Stimulated activated naive CD8-positive, alpha-beta T cell treated with anti-CD3 and anti-CD28 coated beads, Interleukin-15, amount 100 ng/mL, for 72 hours (primary cell): ENCODE data around the gene FAM168A.
A peak's percentile ranks its signal among the peaks of the same experiment; 100 is the strongest.

Experiments
- ATAC-seq: fragments of 150-1000 bp; cut with Tn5 transposase; 2 replicates; pipeline ENCODE4 v1.10.0; 2021; ENCODE audit warnings: mild to moderate bottlenecking, moderate library complexity
- DNase-seq, 2 donors: peaks; one replicate each; pipeline ENCODE4 v3.0.0; 2021 to 2022
- H3K27ac Mint-ChIP-seq, 2 donors: one replicate each; pipeline ENCODE4 v1.8.0; 2022; ENCODE audit warnings: mild to moderate bottlenecking in 2 of 2, mixed read lengths in 2 of 2, moderate library complexity in 2 of 2
- H3K27me3 Mint-ChIP-seq: one replicate; pipeline ENCODE4 v1.8.0; 2022; ENCODE audit warnings: mixed read lengths
- H3K4me1 Mint-ChIP-seq: one replicate; pipeline ENCODE4 v1.8.0; 2022; ENCODE audit warnings: mild to moderate bottlenecking, mixed read lengths
- H3K4me3 Mint-ChIP-seq, 2 donors: one replicate each; pipeline ENCODE4 v1.8.0; 2022; ENCODE audit warnings: mild to moderate bottlenecking in 2 of 2, mixed read lengths in 2 of 2, moderate library complexity in 1 of 2
- H3K9me3 Mint-ChIP-seq, 2 donors: one replicate each; pipeline ENCODE4 v1.8.0; 2022; ENCODE audit warnings: mixed read lengths in 2 of 2

The FAM168A gene

GRCh38 chr11:73406619-73407018 is 191.3 kb downstream of the FAM168A start:
- H3K4me1 Mint-ChIP-seq, result no peaks in the 10 kb centered on the region
- ATAC-seq, result no peak
- peak overlapping the region in 1 of 2 donors; percentile 3 for H3K27ac Mint-ChIP-seq
- no peak for DNase-seq
- H3K4me3 Mint-ChIP-seq, result no peak overlapping the region
- no peaks in the 10 kb centered on the region for H3K9me3 Mint-ChIP-seq
- no peaks in the 10 kb centered on the region for H3K27me3 Mint-ChIP-seq

DNA sequence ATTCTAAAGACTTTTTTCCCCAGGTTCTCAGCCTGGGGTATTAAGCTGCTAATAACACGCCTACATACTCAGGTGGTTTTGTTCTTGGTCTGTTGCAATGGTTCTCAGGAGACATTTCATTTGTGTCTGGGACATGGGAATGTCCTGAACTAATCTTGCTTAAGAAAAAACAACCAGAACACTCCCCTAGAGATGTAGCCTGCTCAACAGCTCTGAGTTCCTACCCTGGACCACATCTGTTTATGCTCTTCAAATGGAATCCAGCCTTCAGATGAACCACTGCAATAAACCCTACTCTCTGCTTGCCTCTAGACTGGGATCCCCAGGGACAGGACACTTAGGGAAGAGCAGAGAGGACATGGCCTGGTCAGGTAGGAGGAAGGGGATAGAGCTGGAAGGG is 191.8 kb downstream of the FAM168A start:
- no peaks in the 10 kb centered on the region for H3K27me3 Mint-ChIP-seq

GRCh38 chr11:73405146-73405510 is 192.8 kb downstream of the FAM168A start:
- Mint-ChIP-seq H3K27me3 (no peaks in the 10 kb centered on the region), H3K9me3 (no peaks in the 10 kb centered on the region), H3K4me3 (no peak overlapping the region), H3K27ac (peak overlapping the region in 1 of 2 donors; percentile 8), H3K4me1 (no peaks in the 10 kb centered on the region)
- ATAC-seq (no peak), DNase-seq (no peak)

More for the DNA sequence above, 191.8 kb downstream of the FAM168A start:
- no peak for DNase-seq
- no peaks in the 10 kb centered on the region for H3K4me1 Mint-ChIP-seq
- no peak overlapping the region for H3K4me3 Mint-ChIP-seq
- no peaks in the 10 kb centered on the region for H3K9me3 Mint-ChIP-seq
- no peak for ATAC-seq
- peak overlapping the region; percentile 20 to 82 for H3K27ac Mint-ChIP-seq

- DNase-seq (no peak), ATAC-seq (no peak)
- H3K9me3 Mint-ChIP-seq, result no peaks in the 10 kb centered on the region
- no peaks in the 10 kb centered on the region for H3K27me3 Mint-ChIP-seq
- H3K4me1 Mint-ChIP-seq, result peaks cover under 1% of the 10 kb centered on the region
- H3K4me3 Mint-ChIP-seq, result no peak overlapping the region
- H3K27ac Mint-ChIP-seq, result peak overlapping the region in 1 of 2 donors; percentile 8
Observed at GRCh38 chr11:73404506-73405145, 193.3 kb downstream of the FAM168A start.

DNA sequence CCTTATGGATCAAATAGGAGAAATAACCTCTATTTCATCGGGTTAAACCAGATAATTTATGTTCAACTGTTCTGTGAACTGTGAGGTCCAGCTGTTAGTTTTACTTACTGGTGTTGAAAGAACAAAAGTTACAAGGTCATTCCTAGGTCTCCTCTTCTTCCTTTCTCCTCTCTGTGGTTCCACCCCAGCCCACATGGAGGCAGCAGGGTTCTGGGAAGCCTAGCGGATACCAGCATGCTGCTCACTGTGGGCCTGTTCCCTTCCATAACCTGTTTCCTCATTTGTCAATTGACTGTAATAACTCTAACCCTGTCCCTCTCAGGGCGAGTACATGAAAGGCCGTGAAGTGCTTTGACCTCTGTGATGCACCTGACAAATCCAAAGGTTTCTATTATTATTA is 193.9 kb downstream of the FAM168A start:
- no peaks in the 10 kb centered on the region for H3K9me3 Mint-ChIP-seq
- no peak for DNase-seq
- ATAC-seq, result no peak
- H3K27me3 Mint-ChIP-seq, result no peaks in the 10 kb centered on the region
- H3K4me1 Mint-ChIP-seq, result peaks cover 6% of the 10 kb centered on the region
- H3K4me3 Mint-ChIP-seq, result no peak overlapping the region
- peak overlapping the region in 1 of 2 donors; percentile 4 for H3K27ac Mint-ChIP-seq

- H3K9me3 Mint-ChIP-seq, result no peaks in the 10 kb centered on the region
- no peak for DNase-seq
- peak overlapping the region in 1 of 2 donors; percentile 61 for H3K27ac Mint-ChIP-seq
- H3K4me1 Mint-ChIP-seq, result peaks cover 7% of the 10 kb centered on the region
- H3K4me3 Mint-ChIP-seq, result no peak overlapping the region
- no peaks in the 10 kb centered on the region for H3K27me3 Mint-ChIP-seq
- ATAC-seq, result no peak
Observed at GRCh38 chr11:73403541-73403940, 194.4 kb downstream of the FAM168A start.

DNA sequence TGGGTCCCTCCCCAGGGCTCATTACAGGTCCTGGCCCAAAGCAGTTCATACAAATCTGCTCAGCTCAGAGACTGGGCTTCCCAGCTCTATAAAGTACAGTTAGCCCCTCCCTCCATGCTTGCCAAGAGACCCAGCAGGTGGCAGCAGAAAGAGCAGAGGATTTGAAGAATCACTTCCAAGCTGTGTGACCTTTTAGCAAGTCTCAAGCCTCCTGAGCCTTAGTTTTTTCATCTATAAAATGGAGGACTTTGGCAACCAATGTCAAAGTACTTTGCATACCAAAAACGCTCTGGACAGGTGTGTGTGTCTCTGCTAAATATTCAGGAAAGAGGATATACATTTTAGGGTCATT is 195.1 kb downstream of the FAM168A start:
- H3K27me3 Mint-ChIP-seq, result no peaks in the 10 kb centered on the region
- ATAC-seq, result peak; percentile 48
- H3K9me3 Mint-ChIP-seq, result no peaks in the 10 kb centered on the region
- DNase-seq, result no peak
- H3K4me1 Mint-ChIP-seq, result peaks cover 7% of the 10 kb centered on the region
- H3K4me3 Mint-ChIP-seq, result no peak overlapping the region
- H3K27ac Mint-ChIP-seq, result peak overlapping the region in 1 of 2 donors; percentile 61

DNA sequence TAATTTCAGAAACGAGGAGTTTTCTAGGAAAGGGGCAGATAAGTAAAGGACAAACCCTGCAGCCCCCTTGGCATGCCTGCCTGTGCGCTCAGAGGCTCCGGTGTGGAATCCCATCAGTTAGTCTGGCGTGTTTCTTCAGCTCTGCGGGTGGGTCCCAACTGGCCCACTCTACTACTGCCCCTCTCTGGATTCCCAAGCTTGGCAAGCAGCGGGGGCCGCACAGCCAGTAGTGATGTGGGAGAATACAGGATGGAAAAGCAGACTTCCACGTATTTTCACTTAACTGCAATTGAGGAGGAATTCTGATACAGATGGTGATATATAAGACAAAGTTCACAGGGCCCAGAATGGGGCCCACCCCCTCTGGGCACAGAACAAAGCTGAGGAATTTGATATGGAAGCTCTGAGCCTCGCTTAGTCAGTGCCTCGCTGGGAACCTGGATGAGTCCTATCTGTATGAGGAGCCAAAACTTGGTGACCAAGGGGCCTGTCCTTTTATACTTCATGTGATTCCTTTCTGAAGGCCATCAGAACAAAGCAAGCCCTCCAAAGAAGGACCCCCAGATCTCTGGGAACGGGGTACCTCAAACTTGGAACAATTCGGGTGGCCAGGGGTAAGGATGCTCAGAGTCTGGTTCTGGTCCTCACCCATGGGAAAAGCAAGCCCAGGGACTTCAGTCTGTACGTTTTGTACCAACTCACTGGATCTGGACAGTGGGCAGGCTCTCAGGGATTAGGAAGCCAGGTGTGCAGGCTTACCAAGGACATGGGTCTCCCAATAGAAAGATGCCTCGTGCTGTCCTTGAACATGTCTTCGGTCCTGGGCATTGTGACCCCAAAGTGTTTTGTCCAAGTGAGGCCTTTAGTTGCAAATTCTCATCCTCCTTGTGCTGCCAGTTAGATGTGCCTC is 195.7 kb downstream of the FAM168A start:
- ATAC-seq (no peak), DNase-seq (no peak)
- Mint-ChIP-seq H3K9me3 (no peaks in the 10 kb centered on the region), H3K4me1 (peaks cover 7% of the 10 kb centered on the region), H3K4me3 (no peak overlapping the region), H3K27ac (peak overlapping the region in 1 of 2 donors; percentile 39), H3K27me3 (no peaks in the 10 kb centered on the region)

DNA sequence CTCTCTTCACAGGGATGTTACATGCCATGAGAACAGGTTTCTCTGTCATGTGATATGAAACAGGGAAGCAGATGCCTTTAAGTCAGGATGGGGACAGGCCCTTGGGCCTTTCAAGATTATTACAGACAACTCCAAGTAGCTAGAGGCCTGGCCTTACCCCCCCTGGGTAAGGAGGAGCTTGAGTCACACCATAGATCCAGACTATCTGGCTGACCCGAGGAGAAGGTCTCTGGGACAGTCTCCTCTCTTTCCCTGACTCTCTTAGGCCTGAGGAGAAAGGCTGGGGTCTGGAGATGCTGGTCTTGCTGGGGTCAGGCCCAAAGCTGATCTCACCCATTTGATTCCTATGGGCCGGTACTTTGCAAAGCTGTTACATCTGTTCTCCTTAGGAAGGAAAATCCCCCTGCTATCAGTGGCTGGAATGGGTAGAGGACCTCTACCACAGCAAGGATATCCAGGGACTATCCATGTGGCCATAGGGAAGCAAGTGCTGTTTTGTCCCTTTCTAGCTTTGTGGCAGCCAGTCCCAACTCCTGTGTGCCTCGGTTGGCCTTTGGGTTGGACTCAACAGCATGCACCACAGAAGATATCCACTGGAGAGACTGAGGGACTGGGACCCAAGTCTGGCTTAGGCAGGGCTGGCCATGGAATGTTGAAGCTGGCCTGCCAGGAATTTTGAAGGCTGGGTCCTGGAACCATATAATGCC is 196.5 kb downstream of the FAM168A start:
- DNase-seq, result no peak
- Mint-ChIP-seq H3K27ac (peak overlapping the region; percentile 14 to 87), H3K27me3 (no peaks in the 10 kb centered on the region), H3K4me1 (peaks cover 7% of the 10 kb centered on the region), H3K4me3 (no peak overlapping the region), H3K9me3 (no peaks in the 10 kb centered on the region)
- no peak for ATAC-seq

- no peak for ATAC-seq
- peaks cover 7% of the 10 kb centered on the region for H3K4me1 Mint-ChIP-seq
- H3K27ac Mint-ChIP-seq, result no peak overlapping the region
Observed at GRCh38 chr11:73400293-73400692, 197.6 kb downstream of the FAM168A start.

DNA sequence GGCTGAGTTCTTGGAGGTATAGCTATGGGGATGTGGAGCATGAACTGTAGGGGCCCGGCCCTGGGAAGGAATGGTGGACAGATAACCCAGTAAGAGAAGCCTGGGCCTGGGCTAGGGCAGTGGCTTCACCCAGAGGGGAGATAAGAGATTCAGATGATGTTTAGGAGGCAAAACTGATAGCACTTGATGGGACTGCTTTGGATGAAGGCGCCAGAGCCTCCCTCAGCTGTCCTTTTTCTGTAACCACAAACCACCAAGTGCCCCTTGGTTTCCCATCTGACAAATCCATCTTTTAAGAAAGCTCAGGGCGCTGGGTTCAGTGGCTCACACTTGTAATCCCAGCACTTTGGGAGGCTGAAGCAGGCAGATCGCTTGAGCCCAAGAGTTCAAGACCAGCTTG is 198.3 kb downstream of the FAM168A start:
- Mint-ChIP-seq H3K9me3 (no peaks in the 10 kb centered on the region), H3K27me3 (no peaks in the 10 kb centered on the region), H3K4me1 (peaks cover 7% of the 10 kb centered on the region), H3K4me3 (no peak overlapping the region), H3K27ac (peak overlapping the region in 1 of 2 donors; percentile 89)
- ATAC-seq (no peak), DNase-seq (no peak)

More at GRCh38 chr11:73400293-73400692, 197.6 kb downstream of the FAM168A start:
- DNase-seq, result no peak
- H3K4me3 Mint-ChIP-seq, result no peak overlapping the region
- no peaks in the 10 kb centered on the region for H3K9me3 Mint-ChIP-seq
- H3K27me3 Mint-ChIP-seq, result no peaks in the 10 kb centered on the region

- H3K27ac Mint-ChIP-seq, result peak overlapping the region in 1 of 2 donors; percentile 89
- peak overlapping the region in 1 of 2 donors; percentile 30 for H3K4me3 Mint-ChIP-seq
- DNase-seq, result no peak
- H3K9me3 Mint-ChIP-seq, result no peaks in the 10 kb centered on the region
- H3K4me1 Mint-ChIP-seq, result peaks cover 7% of the 10 kb centered on the region
- no peaks in the 10 kb centered on the region for H3K27me3 Mint-ChIP-seq
- no peak for ATAC-seq
Observed at GRCh38 chr11:73399159-73399590, 198.7 kb downstream of the FAM168A start.

DNA sequence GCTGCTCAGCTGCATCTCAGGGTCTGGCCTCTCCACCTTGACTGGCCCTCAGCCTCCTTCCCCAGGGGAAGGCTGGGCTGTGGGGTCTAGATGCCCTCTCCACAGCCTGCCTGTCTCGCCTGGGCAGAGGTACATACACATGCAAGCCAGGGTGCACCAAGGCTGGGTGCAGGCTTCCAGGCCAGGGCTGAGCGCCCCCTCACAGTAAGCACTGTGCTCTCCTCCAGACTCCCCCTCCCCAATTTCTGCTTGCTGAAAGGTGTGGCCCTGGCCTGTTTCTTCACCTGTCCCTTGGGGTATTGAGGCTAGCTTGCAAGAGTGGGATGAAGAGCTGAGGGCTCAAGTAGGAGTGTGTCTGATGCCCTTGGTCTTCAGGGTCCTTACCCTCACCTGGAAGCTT is 199.2 kb downstream of the FAM168A start:
- peak; percentile 15 for ATAC-seq

DNA sequence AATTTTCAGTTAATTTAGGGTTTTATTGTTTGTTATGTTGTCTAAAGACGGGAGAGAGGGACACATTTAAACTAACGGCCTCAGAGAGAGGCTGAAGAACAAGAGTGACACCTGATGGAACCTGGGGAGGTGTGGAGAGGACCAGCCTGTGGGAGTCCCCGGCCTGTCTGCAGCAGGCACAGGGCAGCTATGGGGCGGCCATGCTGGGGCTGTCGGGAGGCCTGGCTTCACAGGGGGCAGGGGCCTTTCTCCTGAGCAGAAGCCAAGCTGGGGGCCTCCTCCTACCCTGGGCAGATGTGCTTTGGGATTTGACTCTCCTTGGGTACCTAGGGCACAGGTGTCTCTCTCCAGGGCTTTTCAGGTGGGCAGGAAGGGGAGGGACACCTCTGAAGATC is 199.8 kb downstream of the FAM168A start:
- peak overlapping the region in 1 of 2 donors; percentile 1 for H3K27ac Mint-ChIP-seq
- H3K4me1 Mint-ChIP-seq, result peaks cover 7% of the 10 kb centered on the region
- H3K9me3 Mint-ChIP-seq, result no peaks in the 10 kb centered on the region
- H3K4me3 Mint-ChIP-seq, result no peak overlapping the region
- H3K27me3 Mint-ChIP-seq, result no peaks in the 10 kb centered on the region
- DNase-seq (no peak), ATAC-seq (no peak)

More for the DNA sequence above, 199.2 kb downstream of the FAM168A start:
- Mint-ChIP-seq H3K27me3 (no peaks in the 10 kb centered on the region), H3K4me1 (peaks cover 7% of the 10 kb centered on the region), H3K27ac (peak overlapping the region in 1 of 2 donors; percentile 24), H3K9me3 (no peaks in the 10 kb centered on the region), H3K4me3 (no peak overlapping the region)
- no peak for DNase-seq

DNA sequence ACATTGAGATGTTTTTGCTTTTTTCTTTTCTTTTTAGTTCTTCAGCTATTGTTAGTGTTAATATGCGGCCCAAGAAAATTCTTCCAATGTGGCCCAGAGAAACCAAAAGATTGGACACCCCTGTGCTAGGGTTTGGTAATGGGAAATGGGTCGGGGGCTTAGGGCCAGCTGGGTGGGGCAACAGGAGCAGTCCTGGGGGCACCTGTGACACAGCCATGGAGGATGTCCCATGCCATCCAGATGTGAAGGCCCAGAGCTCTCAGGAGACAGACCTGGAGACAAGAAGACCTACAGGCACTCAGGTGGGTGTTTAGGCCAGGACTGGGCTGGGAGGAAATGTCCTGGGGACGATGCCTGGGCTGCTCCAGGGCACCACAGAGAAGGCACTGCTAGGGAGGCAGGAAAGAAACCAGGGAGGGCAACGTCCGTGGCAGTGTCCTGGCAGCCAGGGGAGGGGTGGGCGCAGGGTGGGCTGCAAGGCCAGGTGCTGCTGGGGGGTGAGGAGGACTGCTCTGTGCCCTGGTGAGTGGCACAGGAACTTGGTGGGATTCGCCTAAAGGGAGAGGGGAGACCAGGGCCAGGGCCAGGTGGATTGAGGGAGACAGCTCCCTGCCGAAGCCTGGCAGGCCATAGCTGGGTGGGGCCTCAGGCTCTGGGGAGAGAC is 200.3 kb downstream of the FAM168A start:
- DNase-seq, result no peak
- no peaks in the 10 kb centered on the region for H3K27me3 Mint-ChIP-seq
- peaks cover 7% of the 10 kb centered on the region for H3K4me1 Mint-ChIP-seq
- no peak overlapping the region for H3K4me3 Mint-ChIP-seq
- H3K27ac Mint-ChIP-seq, result peak overlapping the region in 1 of 2 donors; percentile 92
- no peak for ATAC-seq
- no peaks in the 10 kb centered on the region for H3K9me3 Mint-ChIP-seq
